ENCODE measurements around the gene MAP3K4.
"Not testable (repeated sequence)": the region's sequence is repeated elsewhere in the genome, so short reads cannot be mapped to it uniquely, and the experiment has no call there.

Gene MAP3K4

GRCh38 chr6:161117308-161117707 is 125.7 kb downstream of the MAP3K4 start:
- TF ChIP-seq RARB (CRISPR knock-in tag; IDR thresholded peaks at IDR 0.05) (no peak), ZNF8 (CRISPR knock-in tag; IDR thresholded peaks at IDR 0.05) (no peak), TOX (CRISPR knock-in tag; IDR thresholded peaks at IDR 0.05; ENCODE audit: borderline replicate concordance) (no peak), GLIS3 (CRISPR knock-in tag; IDR thresholded peaks at IDR 0.05) (no peak), POU6F1 (CRISPR knock-in tag; IDR thresholded peaks at IDR 0.05; ENCODE audit: borderline replicate concordance, low read depth) (no peak), SNAI2 (CRISPR knock-in tag; IDR thresholded peaks at IDR 0.05) (no peak), ZNF565 (CRISPR knock-in tag; conservative IDR thresholded peaks at IDR 0.05; ENCODE audit: low read depth) (no peak), TCF4 (CRISPR knock-in tag; IDR thresholded peaks at IDR 0.05; ENCODE audit: borderline replicate concordance) (no peak), TSHZ2 (CRISPR knock-in tag; IDR thresholded peaks at IDR 0.05) (no peak), PPARA (CRISPR knock-in tag; IDR thresholded peaks at IDR 0.05; ENCODE audit: borderline replicate concordance) (no peak), ARNTL (CRISPR knock-in tag; IDR thresholded peaks at IDR 0.05; ENCODE audit: borderline replicate concordance, low read depth) (no peak), PATZ1 (CRISPR knock-in tag; IDR thresholded peaks at IDR 0.05; ENCODE audit: borderline replicate concordance) (no peak), CSRNP3 (CRISPR knock-in tag; IDR thresholded peaks at IDR 0.05) (no peak), ESRRG (CRISPR knock-in tag; IDR thresholded peaks at IDR 0.05) (no peak), ZNF70 (CRISPR knock-in tag; IDR thresholded peaks at IDR 0.05) (no peak), CSDC2 (CRISPR knock-in tag; IDR thresholded peaks at IDR 0.05) (no peak), ZFP30 (CRISPR knock-in tag; IDR thresholded peaks at IDR 0.05) (no peak), ZC3H10 (CRISPR knock-in tag; IDR thresholded peaks at IDR 0.05) (no peak), ISL1 (CRISPR knock-in tag; IDR thresholded peaks at IDR 0.05) (no peak)
- no peak for ATAC-seq

GRCh38 chr6:161117942-161118341 is 126.4 kb downstream of the MAP3K4 start:
- TF ChIP-seq ESRRG (CRISPR knock-in tag; IDR thresholded peaks at IDR 0.05): no peak
- no peak for TF ChIP-seq TSHZ2 (CRISPR knock-in tag; IDR thresholded peaks at IDR 0.05)
- TF ChIP-seq TCF4 (CRISPR knock-in tag; IDR thresholded peaks at IDR 0.05; ENCODE audit: borderline replicate concordance): no peak
- no peak for TF ChIP-seq CSRNP3 (CRISPR knock-in tag; IDR thresholded peaks at IDR 0.05)
- TF ChIP-seq ISL1 (CRISPR knock-in tag; IDR thresholded peaks at IDR 0.05): no peak
- TF ChIP-seq ZNF565 (CRISPR knock-in tag; conservative IDR thresholded peaks at IDR 0.05; ENCODE audit: low read depth): no peak
- no peak for TF ChIP-seq CSDC2 (CRISPR knock-in tag; IDR thresholded peaks at IDR 0.05)
- TF ChIP-seq ARNTL (CRISPR knock-in tag; IDR thresholded peaks at IDR 0.05; ENCODE audit: borderline replicate concordance, low read depth): no peak
- TF ChIP-seq GLIS3 (CRISPR knock-in tag; IDR thresholded peaks at IDR 0.05): no peak
- no peak for TF ChIP-seq OSR1 (CRISPR knock-in tag; IDR thresholded peaks at IDR 0.05)
- no peak for TF ChIP-seq ZNF8 (CRISPR knock-in tag; IDR thresholded peaks at IDR 0.05)
- no peak for TF ChIP-seq RARB (CRISPR knock-in tag; IDR thresholded peaks at IDR 0.05)
- TF ChIP-seq PATZ1 (CRISPR knock-in tag; IDR thresholded peaks at IDR 0.05; ENCODE audit: borderline replicate concordance): no peak
- TF ChIP-seq TOX (CRISPR knock-in tag; IDR thresholded peaks at IDR 0.05; ENCODE audit: borderline replicate concordance): no peak
- TF ChIP-seq ZFP30 (CRISPR knock-in tag; IDR thresholded peaks at IDR 0.05): no peak
- no peak for TF ChIP-seq ZFP3 (CRISPR knock-in tag; IDR thresholded peaks at IDR 0.05)
- no peak for TF ChIP-seq CREB5 (CRISPR knock-in tag; IDR thresholded peaks at IDR 0.05; ENCODE audit: low read depth)
- no peak for ATAC-seq

- not testable (repeated sequence) for ATAC-seq
These were observed 131.8 kb downstream of the MAP3K4 start for GRCh38 chr6:161123319-161123718.
